Prostate gland (tissue), 2 donors: ENCODE measurements around the gene CRBN. TPM values are rescaled to one million over a fixed set of nuclear protein-coding genes. Genes with fewer than 3 reads are reported as not detected.

Source experiments
- DNase-seq: peaks from one replicate; pipeline ENCODE4 v3.0.0-alpha.2; 2019; ENCODE audit warnings: low spot score
- H3K27ac ChIP-seq, 2 donors: fragments of 200-600 bp; sonication (generic); 2 replicates each; pipeline ENCODE4 v1.5.1; 2017 to 2019
- H3K27me3 ChIP-seq: fragments of 200-600 bp; sonication (generic); replicated peaks from 2 replicates; pipeline ENCODE4 v1.5.1; 2019; ENCODE audit not compliant: insufficient read depth
- H3K36me3 ChIP-seq, 2 donors: fragments of 200-600 bp; sonication (generic); 1 replicate in 1 of 2; 2 replicates in 1 of 2; pipeline versions ENCODE4 v1.5.1 to v1.8.1; 2017 to 2019
- H3K4me1 ChIP-seq: fragments of 200-600 bp; sonication (generic); replicated peaks from 2 replicates; pipeline ENCODE4 v1.5.1; 2019
- H3K4me3 ChIP-seq, 2 donors: fragments of 200-600 bp; sonication (generic); 2 replicates each; pipeline ENCODE4 v1.5.1; 2017 to 2019
- H3K9me3 ChIP-seq: fragments of 200-600 bp; sonication (generic); 2 replicates; pipeline ENCODE4 v1.5.1; 2017
- CTCF ChIP-seq, 4 experiments: fragments of 200-600 bp in 2 of 4; fragments of 450-650 bp in 2 of 4; sonication (generic) in 2 of 4; IDR thresholded peaks; 1 replicate in 3 of 4; 2 replicates in 1 of 4; pipeline ENCODE4 v1.5.1; 2016 to 2019; ENCODE audit warnings: antibody characterized with exemption in 4 of 4, mild to moderate bottlenecking in 2 of 4, moderate library complexity in 2 of 4
- POLR2A ChIP-seq: fragments of 450-650 bp; IDR thresholded peaks from one replicate; pipeline ENCODE4 v1.6.1; 2016; ENCODE audit warnings: antibody characterized with exemption, mild to moderate bottlenecking
- POLR2AphosphoS5 ChIP-seq: sonication (generic); formaldehyde crosslinking; IDR thresholded peaks from one replicate; pipeline ENCODE4 v1.6.1; 2017; ENCODE audit warnings: antibody characterized with exemption
- WGBS: methylation state at CpG from one replicate; pipeline ENCODE4 v1.1.5; 2018; 5-methylcytosine and 5-hydroxymethylcytosine counted together
- intact Hi-C: fragments of 100-400 bp; cut with DNase I; formaldehyde crosslinking; loops from one replicate; pipeline ENCODE4 v1.14.2; 2022
- total RNA-seq, 2 donors: library from RNA; depleted of rRNA; stranded (reverse); fragments of >200 nt; gene quantifications; one replicate each; pipeline ENCODE4 v1.1.0, GENCODE V29; 2016

The CRBN gene
- total RNA-seq, 2 donors from 2014 or later = 69.4 to 83.4 TPM

- no peaks in the 10 kb centered on the region for H3K9me3 ChIP-seq
- intact Hi-C loops = no loop called here
- no peak for DNase-seq
- H3K36me3 ChIP-seq = peaks cover 6 to 11% of the 10 kb centered on the region in 2 donors
- H3K4me3 ChIP-seq = no peak overlapping the region
- no peak overlapping the region for H3K27ac ChIP-seq
- no peak for TF ChIP-seq POLR2A
- no peak for TF ChIP-seq CTCF (IDR thresholded peaks at IDR 0.05)
- no peak for TF ChIP-seq POLR2AphosphoS5
- 59% methylated on average over 2 of the region's 2 CpGs for WGBS
- H3K4me1 ChIP-seq = no peaks in the 10 kb centered on the region
- H3K27me3 ChIP-seq = no peaks in the 10 kb centered on the region
Measured at GRCh38 chr3:3160826-3161225, 18.7 kb downstream of the CRBN start.

- no peak for DNase-seq
- Histone ChIP-seq H3K4me1 (no peaks in the 10 kb centered on the region), H3K36me3 (no peaks in the 10 kb centered on the region), H3K9me3 (no peaks in the 10 kb centered on the region), H3K27ac (no peak overlapping the region), H3K27me3 (no peaks in the 10 kb centered on the region), H3K4me3 (no peak overlapping the region)
- intact Hi-C loops = no loop called here
- 88% methylated on average over 8 of the region's 8 CpGs for WGBS
- TF ChIP-seq POLR2A (no peak), POLR2AphosphoS5 (no peak), CTCF (IDR thresholded peaks at IDR 0.05) (no peak)
Measured at GRCh38 chr3:3157484-3157883, 22.0 kb downstream of the CRBN start.

GRCh38 chr3:3154879-3155610, 24.4 kb downstream of the CRBN start:
- Histone ChIP-seq H3K27ac (no peak overlapping the region), H3K4me3 (no peak overlapping the region), H3K36me3 (no peaks in the 10 kb centered on the region), H3K27me3 (no peaks in the 10 kb centered on the region), H3K4me1 (no peaks in the 10 kb centered on the region), H3K9me3 (no peaks in the 10 kb centered on the region)
- no peak for DNase-seq
- intact Hi-C loops = no loop called here
- WGBS = 86% methylated on average over 5 of the region's 5 CpGs
- TF ChIP-seq POLR2A (no peak), CTCF (IDR thresholded peaks at IDR 0.05) (no peak), POLR2AphosphoS5 (no peak)

- intact Hi-C loops = no loop called here
- TF ChIP-seq POLR2A (no peak), CTCF (IDR thresholded peaks at IDR 0.05) (no peak), POLR2AphosphoS5 (no peak)
- Histone ChIP-seq H3K4me3 (no peak overlapping the region), H3K27ac (no peak overlapping the region), H3K4me1 (no peaks in the 10 kb centered on the region), H3K36me3 (no peaks in the 10 kb centered on the region), H3K27me3 (no peaks in the 10 kb centered on the region), H3K9me3 (no peaks in the 10 kb centered on the region)
- WGBS = 52% methylated on average over 1 of the region's 1 CpG
- DNase-seq = no peak
Measured at GRCh38 chr3:3151513-3151912, 28.0 kb downstream of the CRBN start.

- H3K4me1 ChIP-seq = no peaks in the 10 kb centered on the region
- TF ChIP-seq POLR2AphosphoS5 = no peak
- TF ChIP-seq POLR2A = no peak
- no peak for TF ChIP-seq CTCF (IDR thresholded peaks at IDR 0.05)
- no peak for DNase-seq
- H3K36me3 ChIP-seq = no peaks in the 10 kb centered on the region
- no peak overlapping the region for H3K4me3 ChIP-seq
- no peaks in the 10 kb centered on the region for H3K9me3 ChIP-seq
- H3K27ac ChIP-seq = no peak overlapping the region
- intact Hi-C loops = no loop called here
- 92% methylated on average over 1 of the region's 1 CpG for WGBS
- H3K27me3 ChIP-seq = no peaks in the 10 kb centered on the region
Measured at GRCh38 chr3:3149560-3149959, 29.9 kb downstream of the CRBN start.
